ENCODE results near the gene FALEC. TPM values are rescaled to one million over a fixed set of nuclear protein-coding genes. Genes with fewer than 3 reads are reported as not detected.

The FALEC gene
- total and polyA plus RNA-seq, 9 of the 15 experiments (the other 6 are each of a cell fraction or from before 2014, with no cell fraction given) = 0.15 to 1.8 (median 0.53) TPM; not detected in 5

DNA sequence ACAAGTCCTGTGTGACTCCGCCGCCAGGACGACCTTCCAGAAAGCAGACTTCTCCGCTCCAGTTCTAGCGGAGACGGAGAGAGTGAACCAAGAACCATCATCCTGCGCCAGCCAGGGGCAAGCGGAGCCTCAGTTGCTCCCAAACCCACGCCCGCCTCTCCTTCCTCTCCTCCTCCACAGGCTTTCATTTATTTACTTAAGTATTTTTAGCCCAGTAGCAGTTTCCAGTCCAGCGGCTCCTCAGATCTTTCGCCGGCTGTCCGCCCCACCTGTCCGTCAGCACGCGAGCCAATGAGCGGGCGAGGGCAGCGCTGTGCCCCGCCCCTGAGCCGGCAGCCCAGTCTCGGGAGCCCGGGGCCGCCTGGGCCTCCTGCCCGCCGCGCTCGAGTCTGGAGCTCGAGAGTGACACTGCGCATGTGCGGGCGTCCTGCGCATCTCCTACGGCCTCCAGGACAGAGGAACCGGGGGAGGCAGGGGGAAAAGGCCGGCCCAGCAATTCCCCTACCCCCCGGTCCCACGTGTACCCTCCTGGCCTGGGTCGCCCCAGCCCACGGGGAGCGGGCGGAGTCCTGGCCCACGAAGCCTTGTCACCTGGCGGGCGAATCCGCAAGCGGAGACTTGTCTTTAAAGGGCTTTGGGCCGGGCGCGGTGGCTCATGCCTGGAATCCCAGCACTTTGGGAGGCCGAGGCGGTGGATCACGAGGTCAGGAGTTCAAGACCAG is at the start of gene FALEC (continued):
- TF ChIP-seq, protein P1, sequence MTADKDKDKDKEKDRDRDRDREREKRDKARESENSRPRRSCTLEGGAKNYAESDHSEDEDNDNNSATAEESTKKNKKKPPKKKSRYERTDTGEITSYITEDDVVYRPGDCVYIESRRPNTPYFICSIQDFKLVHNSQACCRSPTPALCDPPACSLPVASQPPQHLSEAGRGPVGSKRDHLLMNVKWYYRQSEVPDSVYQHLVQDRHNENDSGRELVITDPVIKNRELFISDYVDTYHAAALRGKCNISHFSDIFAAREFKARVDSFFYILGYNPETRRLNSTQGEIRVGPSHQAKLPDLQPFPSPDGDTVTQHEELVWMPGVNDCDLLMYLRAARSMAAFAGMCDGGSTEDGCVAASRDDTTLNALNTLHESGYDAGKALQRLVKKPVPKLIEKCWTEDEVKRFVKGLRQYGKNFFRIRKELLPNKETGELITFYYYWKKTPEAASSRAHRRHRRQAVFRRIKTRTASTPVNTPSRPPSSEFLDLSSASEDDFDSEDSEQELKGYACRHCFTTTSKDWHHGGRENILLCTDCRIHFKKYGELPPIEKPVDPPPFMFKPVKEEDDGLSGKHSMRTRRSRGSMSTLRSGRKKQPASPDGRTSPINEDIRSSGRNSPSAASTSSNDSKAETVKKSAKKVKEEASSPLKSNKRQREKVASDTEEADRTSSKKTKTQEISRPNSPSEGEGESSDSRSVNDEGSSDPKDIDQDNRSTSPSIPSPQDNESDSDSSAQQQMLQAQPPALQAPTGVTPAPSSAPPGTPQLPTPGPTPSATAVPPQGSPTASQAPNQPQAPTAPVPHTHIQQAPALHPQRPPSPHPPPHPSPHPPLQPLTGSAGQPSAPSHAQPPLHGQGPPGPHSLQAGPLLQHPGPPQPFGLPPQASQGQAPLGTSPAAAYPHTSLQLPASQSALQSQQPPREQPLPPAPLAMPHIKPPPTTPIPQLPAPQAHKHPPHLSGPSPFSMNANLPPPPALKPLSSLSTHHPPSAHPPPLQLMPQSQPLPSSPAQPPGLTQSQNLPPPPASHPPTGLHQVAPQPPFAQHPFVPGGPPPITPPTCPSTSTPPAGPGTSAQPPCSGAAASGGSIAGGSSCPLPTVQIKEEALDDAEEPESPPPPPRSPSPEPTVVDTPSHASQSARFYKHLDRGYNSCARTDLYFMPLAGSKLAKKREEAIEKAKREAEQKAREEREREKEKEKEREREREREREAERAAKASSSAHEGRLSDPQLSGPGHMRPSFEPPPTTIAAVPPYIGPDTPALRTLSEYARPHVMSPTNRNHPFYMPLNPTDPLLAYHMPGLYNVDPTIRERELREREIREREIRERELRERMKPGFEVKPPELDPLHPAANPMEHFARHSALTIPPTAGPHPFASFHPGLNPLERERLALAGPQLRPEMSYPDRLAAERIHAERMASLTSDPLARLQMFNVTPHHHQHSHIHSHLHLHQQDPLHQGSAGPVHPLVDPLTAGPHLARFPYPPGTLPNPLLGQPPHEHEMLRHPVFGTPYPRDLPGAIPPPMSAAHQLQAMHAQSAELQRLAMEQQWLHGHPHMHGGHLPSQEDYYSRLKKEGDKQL (CRISPR knock-in tag; IDR thresholded peaks at IDR 0.05; ENCODE audit: borderline replicate concordance) = no peak
- TF ChIP-seq NCOA4 (IDR thresholded peaks at IDR 0.05; ENCODE audit: partially characterized antibody) (no peak), ZNF780A (CRISPR knock-in tag; IDR thresholded peaks at IDR 0.05) (no peak), NCOA6 (IDR thresholded peaks at IDR 0.05) (no peak), ZSCAN29 (IDR thresholded peaks at IDR 0.05) (no peak), U2AF2 (optimal IDR thresholded peaks at IDR 0.05; ENCODE audit: low read depth, low read length) (no peak), TCF7L2 (IDR thresholded peaks at IDR 0.05; ENCODE audit: low read depth, low read length) (peak; percentile 84), RB1 (IDR thresholded peaks at IDR 0.05; ENCODE audit: low read depth) (peak; percentile 65), XRCC5 (IDR thresholded peaks at IDR 0.05; ENCODE audit: low read depth, low read length) (no peak), KLF1 (tag; IDR thresholded peaks at IDR 0.05) (no peak), POLR2A (conservative IDR thresholded peaks at IDR 0.05) (peak; percentile 72), CBX5 (IDR thresholded peaks at IDR 0.05; ENCODE audit: borderline replicate concordance, low read depth) (no peak), EZH2 (IDR thresholded peaks at IDR 0.05; ENCODE audit: borderline replicate concordance, low read depth, low read length) (no peak), HMGN3 (IDR thresholded peaks at IDR 0.05; ENCODE audit: borderline replicate concordance, extremely low read depth, insufficient read length, low read depth, low read length) (peak; percentile 59), CBX8 (IDR thresholded peaks at IDR 0.05; ENCODE audit: borderline replicate concordance, extremely low read depth, low read depth, low read length, poor library complexity, severe bottlenecking) (no peak), PTBP1 (IDR thresholded peaks at IDR 0.05; ENCODE audit: low read depth, low read length) (no peak)

All from K562 (cell line).